Neuronal stem cell (in vitro differentiated cells): ENCODE results near the gene SRCAP.

Experiments
- DNase-seq: peaks from one replicate; pipeline ENCODE4 v3.0.0-alpha.2; 2013; ENCODE audit warnings: low spot score
- H2AFZ ChIP-seq: one replicate; pipeline ENCODE4 v1.6.1; 2013; ENCODE audit warnings: mild to moderate bottlenecking, low read length, inconsistent platforms
- H2AK5ac ChIP-seq: 2 replicates; pipeline ENCODE4 v1.6.1; 2013; ENCODE audit warnings: low read depth, mild to moderate bottlenecking, inconsistent platforms, low read length, moderate library complexity, mixed read lengths
- H2BK120ac ChIP-seq: 2 replicates; pipeline ENCODE4 v1.6.1; 2013; ENCODE audit warnings: low read depth, mild to moderate bottlenecking, inconsistent platforms, low read length, moderate library complexity, mixed read lengths
- H2BK12ac ChIP-seq: one replicate; pipeline ENCODE4 v1.6.1; 2013; ENCODE audit warnings: low read length, inconsistent platforms
- H2BK15ac ChIP-seq: 2 replicates; pipeline ENCODE4 v1.6.1; 2013; ENCODE audit warnings: mild to moderate bottlenecking, low read length, inconsistent platforms, mixed read lengths
- H2BK5ac ChIP-seq: one replicate; pipeline ENCODE4 v1.6.1; 2013; ENCODE audit warnings: inconsistent platforms, mild to moderate bottlenecking, low read length, moderate library complexity
- H3K14ac ChIP-seq: one replicate; pipeline ENCODE4 v1.6.1; 2013; ENCODE audit warnings: low read length, inconsistent platforms
- H3K18ac ChIP-seq: 2 replicates; pipeline ENCODE4 v1.6.1; 2013; ENCODE audit warnings: low read length, inconsistent platforms
- H3K23ac ChIP-seq: 2 replicates; pipeline ENCODE4 v1.6.1; 2013; ENCODE audit warnings: low read depth, mild to moderate bottlenecking, mixed read lengths, low read length, inconsistent platforms; ENCODE audit not compliant: poor library complexity
- H3K27ac ChIP-seq: replicated peaks from 3 replicates; pipeline ENCODE4 v1.5.1; 2013; ENCODE audit warnings: low read length, inconsistent platforms
- H3K27me3 ChIP-seq, 3 experiments: 2 replicates each; pipeline ENCODE4 v1.6.1; 2013; ENCODE audit warnings: low read length in 3 of 3, mild to moderate bottlenecking in 2 of 3, inconsistent platforms in 1 of 3, low read depth in 1 of 3, mixed read lengths in 1 of 3, moderate library complexity in 1 of 3; ENCODE audit not compliant: control insufficient read depth in 3 of 3, insufficient read depth in 3 of 3
- H3K36me3 ChIP-seq, 2 donors: replicated peaks in 1 of 2; 2 replicates each; pipeline ENCODE4 v1.6.1; 2013; ENCODE audit warnings: low read length in 2 of 2; ENCODE audit not compliant: control insufficient read depth in 2 of 2, insufficient read depth in 2 of 2
- H3K4ac ChIP-seq: 2 replicates; pipeline ENCODE4 v1.6.1; 2013; ENCODE audit warnings: inconsistent platforms, mild to moderate bottlenecking, low read length, moderate library complexity
- H3K4me1 ChIP-seq, 2 donors: 1 replicate in 1 of 2; 2 replicates in 1 of 2; pipeline ENCODE4 v1.6.1; 2013; ENCODE audit warnings: low read length in 2 of 2, low read depth in 1 of 2; ENCODE audit not compliant: control insufficient read depth in 2 of 2, insufficient read depth in 1 of 2
- H3K4me2 ChIP-seq: one replicate; pipeline ENCODE4 v1.6.1; 2013; ENCODE audit warnings: mild to moderate bottlenecking, low read length, inconsistent platforms; ENCODE audit not compliant: insufficient read depth, poor library complexity, severe bottlenecking
- H3K4me3 ChIP-seq, 2 donors: 2 replicates each; pipeline ENCODE4 v1.5.1; 2013; ENCODE audit warnings: low read length in 2 of 2, mild to moderate bottlenecking in 2 of 2, inconsistent platforms in 1 of 2, moderate library complexity in 1 of 2
- H3K79me1 ChIP-seq: one replicate; pipeline ENCODE4 v1.6.1; 2013; ENCODE audit warnings: low read depth, mild to moderate bottlenecking, inconsistent platforms, low read length, moderate library complexity
- H3K9ac ChIP-seq: one replicate; pipeline ENCODE4 v1.6.1; 2013; ENCODE audit warnings: mild to moderate bottlenecking, low read depth, low read length, inconsistent platforms; ENCODE audit not compliant: poor library complexity
- H3K9me3 ChIP-seq, 2 donors: replicated peaks in 1 of 2; 2 replicates each; pipeline versions ENCODE3 to v1.6.1; 2013; ENCODE audit warnings: low read length in 2 of 2, mild to moderate bottlenecking in 2 of 2, inconsistent platforms in 1 of 2, low read depth in 1 of 2, mixed read lengths in 1 of 2, moderate library complexity in 1 of 2; ENCODE audit not compliant: control insufficient read depth in 2 of 2, insufficient read depth in 1 of 2
- H4K8ac ChIP-seq: one replicate; pipeline ENCODE4 v1.6.1; 2013; ENCODE audit warnings: low read depth, mild to moderate bottlenecking, inconsistent platforms, low read length, moderate library complexity
- H4K91ac ChIP-seq: one replicate; pipeline ENCODE4 v1.6.1; 2013; ENCODE audit warnings: low read length, low read depth, mild to moderate bottlenecking, inconsistent platforms; ENCODE audit not compliant: poor library complexity
- WGBS, 2 donors: extraction: QIAGEN DNeasy Blood & Tissue Kit; methylation state at CpG; one replicate each; pipeline ENCODE4 v1.1.7; 2013; ENCODE audit warnings: missing lambda C conversion rate in 2 of 2, mixed read lengths in 1 of 2; ENCODE audit not compliant: insufficient read length in 2 of 2, insufficient replicate concordance in 1 of 2; ENCODE audit errors: extremely low coverage in 2 of 2; 5-methylcytosine and 5-hydroxymethylcytosine counted together

The SRCAP gene

DNA sequence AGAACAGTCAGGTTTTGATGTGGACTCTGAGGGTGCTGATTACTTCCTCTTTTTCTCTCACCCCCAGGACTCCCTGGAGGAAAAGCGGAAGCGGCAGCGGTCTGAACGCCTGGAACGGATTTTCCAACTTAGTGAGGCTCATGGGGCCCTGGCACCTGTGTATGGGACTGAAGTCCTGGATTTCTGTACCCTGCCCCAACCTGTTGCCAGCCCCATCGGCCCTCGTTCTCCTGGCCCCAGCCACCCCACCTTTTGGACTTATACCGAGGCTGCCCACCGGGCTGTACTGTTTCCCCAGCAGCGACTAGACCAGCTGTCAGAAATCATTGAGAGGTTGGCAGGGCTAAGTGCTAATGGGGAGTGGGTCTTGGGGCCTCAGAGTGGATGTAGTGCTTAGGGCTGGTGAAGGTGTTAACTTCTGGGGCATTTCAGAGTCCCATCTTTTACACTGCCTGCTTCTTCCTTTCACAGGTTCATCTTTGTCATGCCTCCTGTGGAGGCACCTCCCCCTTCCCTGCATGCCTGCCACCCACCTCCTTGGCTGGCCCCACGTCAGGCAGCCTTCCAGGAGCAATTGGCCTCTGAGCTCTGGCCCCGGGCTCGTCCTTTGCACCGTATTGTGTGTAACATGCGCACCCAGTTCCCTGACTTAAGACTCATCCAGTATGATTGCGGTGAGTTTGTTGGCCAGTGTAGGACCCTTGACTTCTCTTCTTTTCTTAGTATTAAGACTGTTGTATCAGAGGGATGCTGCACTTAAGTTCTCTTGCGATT, 30.1 kb downstream of the SRCAP start:
- no peak overlapping the region for H4K8ac ChIP-seq
- WGBS, 2 donors: no CpG with 5 or more reads among the region's 17 CpGs
- H3K14ac ChIP-seq: no peak overlapping the region

DNA sequence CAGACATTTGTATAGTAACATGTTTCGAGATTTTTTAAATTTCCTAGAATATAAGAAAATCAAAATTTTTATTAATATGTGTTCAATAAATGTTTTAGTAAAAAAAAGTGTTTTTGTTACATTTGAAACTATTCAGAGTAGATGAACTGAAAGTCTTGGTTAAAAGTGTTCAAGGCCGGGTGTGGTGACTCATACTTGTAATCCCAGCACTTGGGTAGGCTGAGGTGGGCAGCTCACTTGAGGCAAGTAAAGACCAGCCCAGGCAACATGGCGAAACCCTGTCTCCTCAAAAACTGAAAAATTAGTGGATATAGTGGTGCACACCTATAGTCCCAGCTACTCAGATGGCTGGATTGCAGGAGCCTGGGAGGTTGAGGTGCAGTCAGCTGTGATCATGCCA, 32.4 kb downstream of the SRCAP start:
- WGBS, 2 donors: no CpG with 5 or more reads among the region's 3 CpGs
- H3K4me2 ChIP-seq: no peak overlapping the region
- H3K4me3 ChIP-seq: no peak overlapping the region
- H2BK5ac ChIP-seq: no peak overlapping the region
- no peak overlapping the region for H3K23ac ChIP-seq
- no peak overlapping the region for H3K27ac ChIP-seq
- H3K18ac ChIP-seq: no peak overlapping the region
- H4K91ac ChIP-seq: no peak overlapping the region
- no peaks in the 10 kb centered on the region for H3K79me1 ChIP-seq
- H2AK5ac ChIP-seq: no peak overlapping the region
- no peak overlapping the region for H3K14ac ChIP-seq
- peaks cover 42 to 92% of the 10 kb centered on the region in 2 donors for H3K36me3 ChIP-seq
- H2BK120ac ChIP-seq: no peak overlapping the region
- no peak overlapping the region for H2BK12ac ChIP-seq
- H2AFZ ChIP-seq: no peak overlapping the region
- H3K4me1 ChIP-seq: no peaks in the 10 kb centered on the region
- H4K8ac ChIP-seq: no peak overlapping the region
- no peak overlapping the region for H3K9ac ChIP-seq
- no peak overlapping the region for H2BK15ac ChIP-seq
- H3K4ac ChIP-seq: no peak overlapping the region
- no peaks in the 10 kb centered on the region for H3K27me3 ChIP-seq
- no peak for DNase-seq
- no peaks in the 10 kb centered on the region for H3K9me3 ChIP-seq

More for the DNA sequence above, 30.1 kb downstream of the SRCAP start:
- Histone ChIP-seq H2BK120ac (no peak overlapping the region), H3K9me3 (no peaks in the 10 kb centered on the region), H2AK5ac (no peak overlapping the region), H4K91ac (no peak overlapping the region), H3K4me1 (no peaks in the 10 kb centered on the region), H2AFZ (no peak overlapping the region), H3K4me2 (no peak overlapping the region), H3K4ac (no peak overlapping the region), H3K9ac (no peak overlapping the region), H2BK5ac (no peak overlapping the region), H2BK12ac (no peak overlapping the region), H3K23ac (no peak overlapping the region), H3K36me3 (peaks cover 42 to 97% of the 10 kb centered on the region in 2 donors), H3K79me1 (peaks cover 2% of the 10 kb centered on the region), H3K4me3 (no peak overlapping the region), H3K27me3 (no peaks in the 10 kb centered on the region), H3K18ac (no peak overlapping the region), H2BK15ac (no peak overlapping the region), H3K27ac (no peak overlapping the region)
- no peak for DNase-seq

DNA sequence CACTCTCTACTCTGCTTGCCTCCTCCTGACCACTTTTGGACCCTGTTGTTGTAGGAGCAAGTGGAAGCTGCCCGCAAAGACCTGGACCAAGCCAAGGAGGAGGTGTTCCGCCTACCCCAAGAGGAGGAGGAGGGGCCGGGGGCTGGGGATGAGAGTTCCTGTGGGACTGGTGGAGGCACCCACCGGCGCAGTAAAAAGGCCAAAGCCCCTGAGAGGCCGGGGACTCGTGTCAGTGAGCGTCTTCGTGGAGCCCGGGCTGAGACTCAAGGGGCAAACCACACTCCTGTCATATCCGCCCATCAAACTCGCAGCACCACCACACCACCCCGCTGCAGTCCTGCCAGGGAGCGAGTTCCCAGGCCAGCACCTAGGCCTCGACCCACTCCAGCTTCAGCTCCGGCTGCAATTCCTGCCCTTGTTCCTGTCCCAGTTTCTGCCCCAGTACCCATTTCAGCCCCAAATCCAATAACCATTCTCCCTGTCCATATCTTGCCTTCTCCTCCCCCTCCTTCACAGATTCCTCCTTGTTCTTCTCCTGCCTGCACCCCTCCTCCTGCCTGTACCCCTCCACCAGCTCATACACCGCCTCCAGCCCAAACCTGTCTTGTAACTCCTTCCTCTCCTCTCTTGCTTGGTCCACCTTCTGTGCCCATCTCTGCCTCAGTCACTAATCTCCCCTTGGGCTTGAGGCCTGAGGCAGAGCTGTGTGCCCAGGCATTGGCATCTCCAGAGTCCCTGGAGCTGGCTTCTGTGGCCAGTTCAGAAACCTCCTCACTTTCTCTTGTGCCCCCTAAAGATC, 38.2 kb downstream of the SRCAP start:
- no peak overlapping the region for H3K4me3 ChIP-seq
- H2BK120ac ChIP-seq: no peak overlapping the region
- H3K79me1 ChIP-seq: peaks cover 8% of the 10 kb centered on the region
- H2AK5ac ChIP-seq: no peak overlapping the region
- H3K14ac ChIP-seq: no peak overlapping the region
- peaks cover 53 to 95% of the 10 kb centered on the region in 2 donors for H3K36me3 ChIP-seq
- H2AFZ ChIP-seq: no peak overlapping the region
- no peak overlapping the region for H4K91ac ChIP-seq
- DNase-seq: no peak
- no peak overlapping the region for H2BK5ac ChIP-seq
- no peak overlapping the region for H3K4ac ChIP-seq
- no peak overlapping the region for H3K4me2 ChIP-seq
- no peak overlapping the region for H3K27ac ChIP-seq
- no peaks in the 10 kb centered on the region for H3K4me1 ChIP-seq
- no peak overlapping the region for H2BK12ac ChIP-seq
- H4K8ac ChIP-seq: no peak overlapping the region
- H3K18ac ChIP-seq: no peak overlapping the region
- no peaks in the 10 kb centered on the region for H3K27me3 ChIP-seq
- H3K23ac ChIP-seq: no peak overlapping the region
- WGBS, 2 donors: no CpG with 5 or more reads among the region's 17 CpGs
- H2BK15ac ChIP-seq: no peak overlapping the region
- no peak overlapping the region for H3K9ac ChIP-seq
- H3K9me3 ChIP-seq: no peaks in the 10 kb centered on the region
